HG03558 (cell line): ENCODE data around the gene PRKD1.
"Not testable (repeated sequence)": the region's sequence is repeated elsewhere in the genome, so short reads cannot be mapped to it uniquely, and the experiment has no call there.

Source experiments
- ATAC-seq: cut with Tn5 transposase; IDR thresholded peaks from one replicate; pipeline ENCODE4 v1.9.1; 2021; ENCODE audit warnings: moderate number of reproducible peaks; ENCODE audit not compliant: unreplicated experiment; ENCODE audit errors: extremely low read depth

Gene PRKD1

GRCh38 chr14:29905543-29905942, 22.1 kb downstream of the PRKD1 start:
- no peak for ATAC-seq

- no peak for ATAC-seq
Measured at GRCh38 chr14:29900609-29901350, 26.9 kb downstream of the PRKD1 start.

GRCh38 chr14:29898470-29898869, 29.2 kb downstream of the PRKD1 start:
- no peak for ATAC-seq

- no peak for ATAC-seq
Measured at GRCh38 chr14:29897181-29897580, 30.5 kb downstream of the PRKD1 start.

- ATAC-seq, result no peak
Measured at GRCh38 chr14:29896354-29896821, 31.3 kb downstream of the PRKD1 start.

- no peak for ATAC-seq
Measured at GRCh38 chr14:29895591-29896083, 32.0 kb downstream of the PRKD1 start.

- no peak for ATAC-seq
Measured at GRCh38 chr14:29893989-29894388, 33.7 kb downstream of the PRKD1 start.

GRCh38 chr14:29892327-29892726, 35.3 kb downstream of the PRKD1 start:
- ATAC-seq, result no peak

- ATAC-seq, result no peak
Measured at GRCh38 chr14:29885988-29886387, 41.7 kb downstream of the PRKD1 start.

- no peak for ATAC-seq
Measured at GRCh38 chr14:29868000-29868399, 59.6 kb downstream of the PRKD1 start.

GRCh38 chr14:29865299-29865698, 62.3 kb downstream of the PRKD1 start:
- no peak for ATAC-seq

- ATAC-seq, result no peak
Measured at GRCh38 chr14:29861996-29862395, 65.7 kb downstream of the PRKD1 start.

- ATAC-seq, result peak; percentile 92
Measured at GRCh38 chr14:29858299-29858698, 69.3 kb downstream of the PRKD1 start.

GRCh38 chr14:29857551-29857950, 70.1 kb downstream of the PRKD1 start:
- peak; percentile 56 for ATAC-seq

GRCh38 chr14:29856516-29856915, 71.1 kb downstream of the PRKD1 start:
- no peak for ATAC-seq

- not testable (repeated sequence) for ATAC-seq
Measured at GRCh38 chr14:29853691-29854090, 74.0 kb downstream of the PRKD1 start.

GRCh38 chr14:29853272-29853671, 74.4 kb downstream of the PRKD1 start:
- ATAC-seq, result no peak

- ATAC-seq, result no peak
Measured at GRCh38 chr14:29851397-29851796, 76.2 kb downstream of the PRKD1 start.

- no peak for ATAC-seq
Measured at GRCh38 chr14:29847056-29847380, 80.6 kb downstream of the PRKD1 start.

- peak; percentile 50 for ATAC-seq
Measured at GRCh38 chr14:29846339-29847055, 81.2 kb downstream of the PRKD1 start.

- ATAC-seq, result no peak
Measured at GRCh38 chr14:29843981-29844380, 83.7 kb downstream of the PRKD1 start.

- ATAC-seq, result no peak
Measured at GRCh38 chr14:29842228-29842627, 85.4 kb downstream of the PRKD1 start.
